ENCODE measurements around the gene CAMSAP2.

GRCh38 chr1:200877839-200878551 is 139.3 kb downstream of the CAMSAP2 start:
- TF ChIP-seq CTCF (conservative IDR thresholded peaks at IDR 0.05; ENCODE audit: low read depth, low read length) (no peak), EZH2 (IDR thresholded peaks at IDR 0.05; ENCODE audit: low read length, unreplicated experiment) (no peak), EZH2phosphoT487 (IDR thresholded peaks at IDR 0.05; ENCODE audit: borderline replicate concordance, low read length) (no peak)
